Measurements from ENCODE around the gene ENTR1. TPM values are rescaled to one million over a fixed set of nuclear protein-coding genes. Genes with fewer than 3 reads are reported as not detected.

ENTR1 gene, protein sequence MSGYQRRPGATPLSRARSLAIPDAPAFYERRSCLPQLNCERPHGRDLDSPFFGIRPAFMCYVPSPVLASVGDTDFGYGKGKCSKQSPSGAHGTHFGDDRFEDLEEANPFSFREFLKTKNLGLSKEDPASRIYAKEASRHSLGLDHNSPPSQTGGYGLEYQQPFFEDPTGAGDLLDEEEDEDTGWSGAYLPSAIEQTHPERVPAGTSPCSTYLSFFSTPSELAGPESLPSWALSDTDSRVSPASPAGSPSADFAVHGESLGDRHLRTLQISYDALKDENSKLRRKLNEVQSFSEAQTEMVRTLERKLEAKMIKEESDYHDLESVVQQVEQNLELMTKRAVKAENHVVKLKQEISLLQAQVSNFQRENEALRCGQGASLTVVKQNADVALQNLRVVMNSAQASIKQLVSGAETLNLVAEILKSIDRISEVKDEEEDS
- 56.5 and 72.0 TPM in 2 replicates for total RNA-seq (2014; rRNA removed; shearing (Covaris generic))

GRCh38 chr9:136410500-136411287 lies at the start of gene ENTR1, which contains the start of gene PMPCA:
TSS of gene ENTR1 (minus strand) at chr9:136410614. CDS start at chr9:136410397, 217 bp downstream.
TSS of gene PMPCA (plus strand) at chr9:136410658. CDS start at chr9:136410669, 11 bp downstream.
- Histone ChIP-seq H3K9me3 (replicated peaks) (no peaks in the 10 kb centered on the region), H3K27me3 (no peaks in the 10 kb centered on the region), H3K4me3 (peak within 1 kb of the TSS; percentile 94), H3K27ac (peak within 1 kb of the TSS; percentile 68), H3K4me1 (peaks cover 5% of the 10 kb centered on the region), H3K36me3 (peaks cover 54% of the 10 kb centered on the region)
- DNase-seq: peak; percentile 92

DNA sequence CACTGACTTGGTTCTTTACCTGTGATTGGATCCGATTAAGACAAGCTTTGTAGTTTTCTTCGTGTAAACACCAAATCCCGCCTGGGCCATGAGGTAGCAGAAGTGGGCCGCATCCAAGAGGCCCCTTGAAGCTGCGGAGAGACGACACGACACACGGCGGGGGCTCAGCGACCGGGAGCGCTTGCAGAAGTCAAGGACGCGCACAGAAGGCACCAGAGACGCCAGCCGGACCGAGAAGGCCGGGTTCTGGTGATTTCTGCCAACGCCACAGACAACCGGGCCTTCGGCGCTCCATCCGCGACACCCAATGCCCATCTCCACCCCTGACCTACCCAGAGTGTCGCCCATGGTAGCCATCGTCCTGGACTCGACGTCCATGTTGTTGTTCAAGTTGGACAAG lies 49.0 kb upstream of the ENTR1 start:
- Histone ChIP-seq H3K9me3 (replicated peaks) (no peaks in the 10 kb centered on the region), H3K4me3 (no peak overlapping the region), H3K27me3 (no peaks in the 10 kb centered on the region), H3K27ac (no peak overlapping the region), H3K36me3 (peaks cover 95% of the 10 kb centered on the region), H3K4me1 (no peaks in the 10 kb centered on the region)
- no peak for DNase-seq

DNA sequence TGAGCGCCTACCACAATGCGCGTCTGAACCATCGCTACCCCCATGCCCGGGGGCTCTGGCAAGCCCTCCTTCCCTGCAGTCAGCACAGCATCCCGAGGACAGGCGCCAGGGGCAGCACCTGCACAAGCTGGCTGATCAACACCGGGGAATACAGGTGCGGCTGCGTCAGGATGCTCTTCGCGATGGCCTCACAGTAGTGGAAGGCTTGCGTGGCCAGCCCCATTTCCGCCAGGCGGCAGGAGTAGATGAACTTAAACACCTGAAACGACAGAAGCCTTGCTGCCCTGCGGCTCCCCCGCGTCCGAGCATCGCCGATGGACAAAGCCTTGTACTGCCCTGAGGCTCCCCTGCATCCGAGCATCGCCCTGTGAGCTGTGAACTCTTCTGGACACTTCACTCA lies 46.9 kb upstream of the ENTR1 start:
- no peak for DNase-seq
- Histone ChIP-seq H3K4me1 (no peaks in the 10 kb centered on the region), H3K4me3 (no peak overlapping the region), H3K27me3 (no peaks in the 10 kb centered on the region), H3K27ac (no peak overlapping the region), H3K9me3 (replicated peaks) (no peaks in the 10 kb centered on the region), H3K36me3 (peaks cover 90% of the 10 kb centered on the region)

GRCh38 chr9:136456258-136456657 lies 45.8 kb upstream of the ENTR1 start:
- Histone ChIP-seq H3K4me3 (no peak overlapping the region), H3K9me3 (replicated peaks) (no peaks in the 10 kb centered on the region), H3K36me3 (peaks cover 90% of the 10 kb centered on the region), H3K27ac (no peak overlapping the region), H3K27me3 (no peaks in the 10 kb centered on the region), H3K4me1 (no peaks in the 10 kb centered on the region; the same call in 1 of the 2 replicates)
- DNase-seq: no peak

- Histone ChIP-seq H3K4me1 (peaks cover 9% of the 10 kb centered on the region), H3K27ac (no peak overlapping the region), H3K36me3 (peaks cover 91% of the 10 kb centered on the region), H3K4me3 (no peak overlapping the region), H3K27me3 (no peaks in the 10 kb centered on the region), H3K9me3 (replicated peaks) (no peaks in the 10 kb centered on the region)
- no peak for DNase-seq
Observed at GRCh38 chr9:136455043-136456002, 44.9 kb upstream of the ENTR1 start.

DNA sequence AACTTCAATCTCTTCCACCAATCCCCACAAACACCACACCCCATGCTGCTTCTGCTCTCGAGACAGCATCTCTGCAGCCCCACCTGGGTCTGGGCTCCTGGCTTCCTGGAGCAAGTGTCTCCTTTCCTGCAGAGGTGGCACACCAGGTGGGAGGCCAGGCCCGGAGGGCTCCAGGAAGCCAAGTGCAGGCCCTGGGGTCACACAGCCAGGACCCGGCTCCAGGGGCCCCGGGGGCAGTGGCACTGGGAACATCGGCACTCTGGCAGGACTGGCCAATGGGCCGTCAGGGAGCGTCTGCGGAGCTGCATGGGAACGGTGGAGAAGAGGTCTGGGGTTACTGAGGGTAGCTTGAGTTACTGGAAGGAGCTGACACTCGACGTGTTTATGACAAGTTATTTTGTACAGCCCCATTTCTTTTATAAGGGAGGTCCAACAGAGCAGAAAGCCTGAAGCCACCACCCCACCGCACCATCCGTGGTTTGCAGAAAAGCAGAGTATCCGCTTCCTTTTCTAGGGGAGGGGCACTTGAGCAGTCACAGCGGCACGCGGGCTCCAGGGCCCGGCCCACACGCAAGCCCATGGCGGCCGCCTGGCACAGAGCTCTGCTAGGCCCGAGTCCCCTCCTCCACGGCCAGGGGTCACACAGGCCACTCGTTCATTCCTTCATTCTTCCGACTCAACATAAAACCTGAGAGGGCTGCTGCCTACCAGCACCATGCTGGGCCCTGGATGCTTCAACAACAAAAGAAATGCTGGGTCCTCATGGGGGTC lies 43.8 kb upstream of the ENTR1 start:
- Histone ChIP-seq H3K36me3 (peaks cover 86% of the 10 kb centered on the region), H3K27me3 (no peaks in the 10 kb centered on the region), H3K4me3 (no peak overlapping the region), H3K4me1 (peaks cover 18% of the 10 kb centered on the region), H3K27ac (no peak overlapping the region), H3K9me3 (replicated peaks) (no peaks in the 10 kb centered on the region)
- DNase-seq: no peak

DNA sequence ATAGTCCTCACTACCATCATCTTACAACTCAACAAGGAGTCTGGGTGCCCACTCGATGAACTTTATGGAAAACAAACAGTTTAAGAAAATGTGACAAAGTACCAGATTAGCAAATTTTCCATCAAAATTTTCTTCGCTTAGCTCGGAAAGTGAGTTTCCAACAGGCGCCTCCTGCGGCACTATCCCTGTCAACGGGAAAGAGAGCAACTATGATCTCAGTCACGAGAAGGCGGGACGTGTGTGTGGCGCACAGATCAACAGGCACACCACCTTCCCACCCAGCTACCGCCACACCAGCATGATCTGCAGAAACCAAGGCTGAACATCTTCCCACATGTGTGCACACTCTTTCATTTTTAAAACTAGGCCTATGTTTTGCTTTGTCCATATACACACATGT lies 42.9 kb upstream of the ENTR1 start:
- Histone ChIP-seq H3K9me3 (replicated peaks) (no peaks in the 10 kb centered on the region), H3K36me3 (peaks cover 77% of the 10 kb centered on the region), H3K27ac (no peak overlapping the region), H3K4me1 (peaks cover 24% of the 10 kb centered on the region), H3K27me3 (no peaks in the 10 kb centered on the region), H3K4me3 (no peak overlapping the region)
- no peak for DNase-seq

- H3K4me1 ChIP-seq: peaks cover 24% of the 10 kb centered on the region
- H3K36me3 ChIP-seq: peaks cover 74% of the 10 kb centered on the region
- DNase-seq: no peak
- H3K4me3 ChIP-seq: no peak overlapping the region
- no peaks in the 10 kb centered on the region for H3K27me3 ChIP-seq
- no peak overlapping the region; the same call in 1 of the 2 replicates for H3K27ac ChIP-seq
- no peaks in the 10 kb centered on the region for H3K9me3 ChIP-seq (replicated peaks)
Observed at GRCh38 chr9:136451221-136451877, 40.9 kb upstream of the ENTR1 start.

DNA sequence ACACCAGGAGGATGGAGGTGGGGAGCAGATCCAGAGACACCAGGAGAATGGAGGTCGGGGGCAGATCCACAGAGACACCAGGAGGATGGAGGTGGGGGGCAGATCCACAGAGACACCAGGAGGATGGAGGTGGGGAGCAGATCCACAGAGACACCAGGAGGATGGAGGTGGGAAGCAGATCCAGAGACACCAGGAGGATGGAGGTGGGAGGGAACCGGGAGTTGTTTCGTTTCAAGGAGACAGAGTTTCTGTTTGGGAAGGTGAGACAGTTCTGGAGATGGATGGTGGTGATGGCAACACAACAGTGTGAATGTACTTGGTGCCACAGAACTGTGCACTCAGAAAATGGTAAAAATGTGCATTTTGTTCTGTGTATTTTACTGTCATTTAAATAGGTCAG lies 38.2 kb upstream of the ENTR1 start:
- Histone ChIP-seq H3K27ac (peak overlapping the region; percentile 82), H3K9me3 (replicated peaks) (no peaks in the 10 kb centered on the region), H3K36me3 (peaks cover 53% of the 10 kb centered on the region), H3K27me3 (no peaks in the 10 kb centered on the region), H3K4me3 (no peak overlapping the region), H3K4me1 (peaks cover 24% of the 10 kb centered on the region)
- DNase-seq: no peak

- Histone ChIP-seq H3K9me3 (replicated peaks) (no peaks in the 10 kb centered on the region), H3K4me3 (no peak overlapping the region), H3K4me1 (peaks cover 24% of the 10 kb centered on the region), H3K36me3 (peaks cover 59% of the 10 kb centered on the region), H3K27ac (no peak overlapping the region), H3K27me3 (no peaks in the 10 kb centered on the region)
- no peak for DNase-seq
Observed at GRCh38 chr9:136447173-136447778, 36.9 kb upstream of the ENTR1 start.

DNA sequence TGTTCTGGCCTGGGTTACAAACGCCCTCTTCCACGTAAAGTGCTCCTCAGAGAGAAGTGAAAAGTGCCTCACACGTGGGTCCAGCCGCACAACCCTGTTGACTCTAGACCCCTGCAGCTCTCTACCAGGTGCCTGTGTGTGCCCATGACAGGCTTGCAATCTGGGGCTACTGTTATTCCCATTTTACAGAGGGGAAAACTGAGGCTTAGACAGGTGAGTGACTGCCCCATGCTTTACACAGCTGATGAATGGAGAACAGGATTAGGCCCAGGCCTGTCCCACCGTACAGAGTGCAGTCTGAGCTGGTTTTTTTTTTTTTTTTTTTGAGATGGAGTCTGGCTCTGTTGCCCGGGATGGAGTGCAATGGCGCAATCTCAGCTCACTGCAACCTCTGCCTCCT lies 35.4 kb upstream of the ENTR1 start:
- DNase-seq: no peak
- Histone ChIP-seq H3K27me3 (no peaks in the 10 kb centered on the region), H3K36me3 (peaks cover 52% of the 10 kb centered on the region), H3K9me3 (replicated peaks) (no peaks in the 10 kb centered on the region), H3K4me3 (no peak overlapping the region), H3K4me1 (peaks cover 23% of the 10 kb centered on the region), H3K27ac (no peak overlapping the region)

GRCh38 chr9:136444102-136444501 lies 33.7 kb upstream of the ENTR1 start:
- no peaks in the 10 kb centered on the region for H3K9me3 ChIP-seq (replicated peaks)
- DNase-seq: no peak
- no peak overlapping the region for H3K27ac ChIP-seq
- no peaks in the 10 kb centered on the region for H3K27me3 ChIP-seq
- H3K4me1 ChIP-seq: peaks cover 18% of the 10 kb centered on the region
- no peak overlapping the region for H3K4me3 ChIP-seq
- H3K36me3 ChIP-seq: peaks cover 43% of the 10 kb centered on the region

GRCh38 chr9:136443687-136444086 lies 33.3 kb upstream of the ENTR1 start:
- Histone ChIP-seq H3K4me3 (no peak overlapping the region), H3K27ac (no peak overlapping the region), H3K4me1 (peaks cover 14% of the 10 kb centered on the region), H3K27me3 (no peaks in the 10 kb centered on the region), H3K36me3 (peaks cover 43% of the 10 kb centered on the region), H3K9me3 (replicated peaks) (no peaks in the 10 kb centered on the region)
- no peak for DNase-seq
